ENCODE results near the gene RCN2. TPM values are rescaled to one million over a fixed set of nuclear protein-coding genes. Genes with fewer than 3 reads are reported as not detected.

RCN2 gene
- total and polyA plus RNA-seq, 7 donors: 16.6 to 30.1 (median 22.3) TPM

DNA sequence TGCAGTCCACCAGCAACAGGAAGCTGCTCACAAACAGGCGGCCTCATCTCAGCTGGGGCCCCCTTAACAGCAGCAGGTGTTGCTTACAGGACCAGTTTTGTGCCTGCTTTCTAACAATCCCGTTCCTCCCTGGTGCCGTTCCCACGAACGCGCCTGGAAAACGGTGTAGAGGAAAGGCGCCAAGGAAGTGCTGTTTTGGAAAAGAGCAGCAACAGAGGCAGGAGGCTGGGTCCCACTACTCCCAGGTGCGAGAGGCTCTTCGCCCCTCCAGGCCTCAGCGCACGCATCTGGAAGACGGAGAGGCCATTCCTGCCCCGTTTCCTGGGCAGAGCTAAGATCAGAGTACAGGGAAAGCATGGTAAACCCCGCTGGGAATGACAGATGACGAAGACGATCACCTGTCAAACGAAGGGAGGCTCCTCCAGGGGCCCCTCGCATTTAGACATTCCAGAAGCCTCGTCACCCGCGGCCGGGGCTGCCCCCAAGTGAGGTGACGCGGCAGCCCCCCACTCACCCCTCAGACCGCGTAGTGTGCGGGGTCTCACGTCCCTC is 27.0 kb upstream of the RCN2 start:
- Histone ChIP-seq H3K4me1 (peaks cover 23% of the 10 kb centered on the region), H3K9me3 (peaks cover 3% of the 10 kb centered on the region), H3K36me3 (ENCODE audit: insufficient read depth in 1 of 2, low read depth in 1 of 2) (no peaks in the 10 kb centered on the region), H3K27ac (peak overlapping the region; percentile 86), H3K27me3 (ENCODE audit: insufficient read depth in 3 of 3, low read length in 2 of 3) (no peaks in the 10 kb centered on the region), H3K4me3 (peak overlapping the region; percentile 80)
- TF ChIP-seq, protein P1, sequence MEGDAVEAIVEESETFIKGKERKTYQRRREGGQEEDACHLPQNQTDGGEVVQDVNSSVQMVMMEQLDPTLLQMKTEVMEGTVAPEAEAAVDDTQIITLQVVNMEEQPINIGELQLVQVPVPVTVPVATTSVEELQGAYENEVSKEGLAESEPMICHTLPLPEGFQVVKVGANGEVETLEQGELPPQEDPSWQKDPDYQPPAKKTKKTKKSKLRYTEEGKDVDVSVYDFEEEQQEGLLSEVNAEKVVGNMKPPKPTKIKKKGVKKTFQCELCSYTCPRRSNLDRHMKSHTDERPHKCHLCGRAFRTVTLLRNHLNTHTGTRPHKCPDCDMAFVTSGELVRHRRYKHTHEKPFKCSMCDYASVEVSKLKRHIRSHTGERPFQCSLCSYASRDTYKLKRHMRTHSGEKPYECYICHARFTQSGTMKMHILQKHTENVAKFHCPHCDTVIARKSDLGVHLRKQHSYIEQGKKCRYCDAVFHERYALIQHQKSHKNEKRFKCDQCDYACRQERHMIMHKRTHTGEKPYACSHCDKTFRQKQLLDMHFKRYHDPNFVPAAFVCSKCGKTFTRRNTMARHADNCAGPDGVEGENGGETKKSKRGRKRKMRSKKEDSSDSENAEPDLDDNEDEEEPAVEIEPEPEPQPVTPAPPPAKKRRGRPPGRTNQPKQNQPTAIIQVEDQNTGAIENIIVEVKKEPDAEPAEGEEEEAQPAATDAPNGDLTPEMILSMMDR (IDR thresholded peaks at IDR 0.05): no peak
- 1 to 2% (median 2%) methylated on average over 29 of the region's 29 CpGs for WGBS, 3 donors
- DNase-seq (peak in 1 of 2 donors; percentile 67), ATAC-seq (peak; percentile 54 to 78 (median 68))
- intact Hi-C loops (cut with DNase I): no loop called here

DNA sequence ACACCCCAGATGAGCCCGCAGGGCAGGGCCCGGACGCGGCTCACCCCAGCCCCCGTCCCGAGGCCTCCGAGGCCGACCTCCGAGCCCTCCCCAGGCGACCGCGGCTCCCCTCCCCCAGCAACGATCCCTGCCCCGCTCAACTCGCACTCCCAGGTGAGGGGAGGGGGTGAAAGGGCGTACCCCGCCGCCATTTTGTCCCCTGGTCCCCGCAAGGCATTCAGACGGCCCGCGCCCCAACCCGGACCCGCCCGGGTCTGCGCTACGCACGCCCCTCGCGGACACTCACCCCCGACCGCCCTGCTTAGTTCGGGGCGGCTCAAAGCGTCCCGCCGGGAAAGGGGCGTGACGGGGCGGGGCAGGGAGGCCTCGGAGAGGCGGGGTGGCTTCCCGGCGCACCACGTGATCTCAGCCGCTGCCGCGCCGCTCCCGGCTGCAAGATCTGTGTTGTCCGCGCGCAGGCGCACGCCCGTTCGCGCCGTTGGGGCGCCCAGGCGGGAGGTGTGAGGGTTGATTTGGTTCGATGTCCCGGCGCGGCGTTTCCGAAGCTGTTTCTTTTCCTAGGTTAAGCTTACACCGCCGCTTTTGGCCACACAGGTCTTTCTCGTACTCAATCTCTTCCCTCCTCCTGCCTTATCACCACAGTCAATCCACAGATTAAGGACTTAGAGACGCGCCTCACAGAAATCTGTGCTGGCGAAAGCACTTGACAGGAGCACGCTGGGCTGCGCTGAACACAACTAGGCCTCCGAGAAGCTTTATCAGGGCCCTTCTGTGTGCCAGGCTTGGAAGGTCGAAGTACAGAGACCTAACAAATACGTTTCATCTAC is 26.3 kb upstream of the RCN2 start, which contains the start of gene SCAPER:
TSS of gene SCAPER (minus strand) at position 328 of the 827 bp plus-strand sequence. CDS start 21,523 bp downstream, outside the sequence.
- WGBS, 3 donors: 1% methylated on average over 56 to 78 of the region's 78 CpGs
- peak within 1 kb of the TSS; percentile 80 for H3K4me3 ChIP-seq
- peak within 1 kb of the TSS; percentile 86 for H3K27ac ChIP-seq
- H3K9me3 ChIP-seq: peaks cover 3% of the 10 kb centered on the region
- no peaks in the 10 kb centered on the region for H3K27me3 ChIP-seq (ENCODE audit: insufficient read depth in 3 of 3, low read length in 2 of 3)
- H3K36me3 ChIP-seq (ENCODE audit: insufficient read depth in 1 of 2, low read depth in 1 of 2): no peaks in the 10 kb centered on the region
- H3K4me1 ChIP-seq: peaks cover 23% of the 10 kb centered on the region
- intact Hi-C loops (cut with DNase I): no loop called here
- DNase-seq: peak; percentile 95 to 96
- peak; percentile 95 to 97 (median 96) for ATAC-seq
- TF ChIP-seq, protein P1 (IDR thresholded peaks at IDR 0.05): peak; percentile 3

DNA sequence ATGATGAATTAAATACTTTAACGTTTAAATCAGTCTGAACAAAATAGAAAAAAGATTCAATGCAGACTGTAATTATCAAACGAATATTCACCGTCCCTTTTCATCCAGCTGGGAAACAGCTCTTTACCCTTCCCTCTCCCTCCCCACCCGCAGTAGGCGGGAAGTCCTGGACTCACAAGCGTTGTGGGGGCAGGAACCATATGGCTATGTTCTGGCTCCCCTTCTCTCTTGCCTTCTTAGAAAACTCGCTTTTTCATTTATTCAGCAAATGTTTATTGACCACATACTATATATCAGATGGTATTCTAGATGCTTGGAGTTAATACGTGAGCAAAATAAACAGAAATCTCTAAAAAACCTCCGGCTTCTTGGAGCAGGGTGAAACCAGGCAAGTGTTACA is 25.7 kb upstream of the RCN2 start:
- TF ChIP-seq, protein P1 (IDR thresholded peaks at IDR 0.05): no peak
- Histone ChIP-seq H3K27ac (peak overlapping the region; percentile 86), H3K36me3 (ENCODE audit: insufficient read depth in 1 of 2, low read depth in 1 of 2) (no peaks in the 10 kb centered on the region), H3K4me3 (peak overlapping the region; percentile 80), H3K27me3 (ENCODE audit: insufficient read depth in 3 of 3, low read length in 2 of 3) (no peaks in the 10 kb centered on the region), H3K9me3 (peaks cover 3% of the 10 kb centered on the region), H3K4me1 (peaks cover 23% of the 10 kb centered on the region)
- WGBS, 3 donors: 35 to 39% (median 35%) methylated on average over 9 of the region's 9 CpGs
- intact Hi-C loops (cut with DNase I): loop anchor here in 1 of 2 donors (2.0 kb wide), 1 partner anchor 25 kb away; the partner anchor contains the start of gene RCN2
- DNase-seq (no peak), ATAC-seq (no peak)

DNA sequence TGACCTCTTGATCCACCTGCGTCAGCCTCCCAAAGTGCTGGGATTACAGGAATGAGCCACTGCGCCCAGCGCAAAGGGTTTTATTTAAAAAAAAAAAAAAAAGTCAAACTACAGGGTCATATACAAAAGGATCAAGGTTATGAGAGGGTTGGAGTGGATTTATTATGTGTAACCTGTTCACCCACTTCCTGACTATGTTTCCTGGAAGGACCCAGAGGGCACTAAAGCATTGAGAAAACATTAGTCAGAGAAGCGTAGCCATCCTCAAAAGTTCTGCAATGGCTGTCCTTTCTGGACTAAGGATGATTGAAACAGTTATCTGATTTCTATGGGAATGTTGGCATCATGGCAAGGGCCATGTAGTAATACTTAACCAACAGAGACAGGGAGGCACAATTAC is 19.1 kb upstream of the RCN2 start:
- no peak for ATAC-seq

More for the DNA sequence above, 19.1 kb upstream of the RCN2 start:
- Histone ChIP-seq H3K36me3 (ENCODE audit: insufficient read depth in 1 of 2, low read depth in 1 of 2) (no peaks in the 10 kb centered on the region), H3K4me3 (no peak overlapping the region), H3K27ac (no peak overlapping the region), H3K27me3 (ENCODE audit: insufficient read depth in 3 of 3, low read length in 2 of 3) (peaks cover 0 to 5% (median 0%) of the 10 kb centered on the region in 3 donors), H3K9me3 (no peaks in the 10 kb centered on the region), H3K4me1 (no peaks in the 10 kb centered on the region)
- no peak for DNase-seq
- TF ChIP-seq, protein P1 (IDR thresholded peaks at IDR 0.05): no peak
- intact Hi-C loops (cut with DNase I): no loop called here
- WGBS, 3 donors: 85 to 89% (median 86%) methylated on average over 4 of the region's 4 CpGs

Data from psoas muscle (tissue), 8 donors.